Activated CD4-positive, CD25-positive, alpha-beta regulatory T cell treated with anti-CD3 and anti-CD28 coated beads, Interleukin-2, amount 50 U/mL, for 72 hours (primary cell): Measurements from ENCODE around the gene CYP19A1.

Source experiments
- DNase-seq: peaks from one replicate; pipeline ENCODE4 v3.0.0; 2021

Gene CYP19A1

DNA sequence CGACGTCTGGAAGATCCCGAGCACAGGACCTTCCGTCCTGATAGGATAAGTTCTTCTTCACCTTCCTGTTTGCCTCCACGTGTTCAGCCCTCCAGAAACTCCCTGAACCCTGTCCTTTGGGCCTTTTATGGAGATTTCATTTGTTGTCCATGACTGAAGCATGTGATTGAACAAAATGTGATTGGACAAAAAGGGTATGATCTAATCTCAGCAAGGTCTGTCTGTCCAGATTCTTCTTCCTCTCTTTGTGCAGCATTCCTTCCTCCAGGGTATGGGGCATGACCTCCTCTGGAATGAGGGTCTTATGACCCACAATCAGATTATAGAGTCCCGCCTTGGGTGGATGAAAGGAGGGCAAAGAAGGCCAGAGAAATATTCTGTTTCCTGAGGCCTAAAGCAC is at the start of gene CYP19A1:
Gene CYP19A1 (minus strand): TSS at position 101 of the 400 bp plus-strand sequence. CDS start 95,684 bp downstream, outside the sequence.
- DNase-seq: no peak

DNA sequence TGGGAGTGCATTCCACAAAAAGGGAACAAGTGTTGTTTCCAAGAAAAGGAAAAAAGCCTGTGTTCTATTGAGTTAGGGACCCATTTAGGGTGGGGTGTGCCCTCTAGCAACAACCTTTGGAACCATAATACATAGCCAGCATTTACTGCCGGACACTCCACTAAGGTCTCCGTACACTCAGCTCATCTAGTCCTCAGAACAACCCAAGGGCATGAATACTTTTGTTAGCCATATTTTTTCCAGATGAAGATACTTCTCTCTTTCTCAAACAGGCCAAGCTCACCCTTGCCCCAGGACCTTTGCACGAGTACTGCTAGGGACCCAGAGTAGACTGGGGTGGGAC is 49.3 kb upstream of the CYP19A1 start:
- no peak for DNase-seq

DNA sequence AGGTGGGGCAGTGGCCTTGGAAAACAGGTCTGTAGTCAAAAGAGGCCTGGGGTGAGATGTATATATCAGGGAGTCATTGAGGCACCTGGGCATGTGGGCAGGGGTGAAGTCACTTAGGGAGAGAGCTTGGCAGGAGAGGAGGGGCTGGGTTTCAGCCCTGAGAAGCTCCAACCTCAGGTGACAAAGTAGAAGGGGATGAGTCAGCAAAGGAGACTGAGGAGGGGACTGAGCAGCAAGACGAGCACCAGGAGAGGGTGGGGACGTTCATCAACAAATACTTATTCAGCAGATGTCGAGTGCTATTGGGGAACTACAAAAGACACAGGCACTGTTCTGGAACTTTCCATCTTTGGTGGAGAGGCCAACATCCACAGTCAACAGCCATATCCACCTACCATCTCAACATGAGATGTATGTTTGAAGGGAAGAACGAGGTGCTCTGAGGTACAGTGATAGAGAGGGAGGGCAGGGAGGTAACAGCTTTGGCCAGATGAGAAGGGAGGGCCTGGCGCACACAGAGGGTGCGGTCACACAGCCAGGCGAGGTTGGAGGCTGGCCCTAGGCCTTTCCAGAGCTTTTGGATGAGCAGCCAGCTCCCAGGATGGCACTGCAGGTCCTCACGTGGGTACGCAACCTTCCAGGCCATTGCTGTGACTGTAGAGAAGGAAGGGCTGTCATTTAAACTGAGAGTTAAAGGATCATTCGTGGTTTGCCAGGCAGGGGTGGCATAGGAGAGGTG is 48.7 kb upstream of the CYP19A1 start:
- no peak for DNase-seq

DNA sequence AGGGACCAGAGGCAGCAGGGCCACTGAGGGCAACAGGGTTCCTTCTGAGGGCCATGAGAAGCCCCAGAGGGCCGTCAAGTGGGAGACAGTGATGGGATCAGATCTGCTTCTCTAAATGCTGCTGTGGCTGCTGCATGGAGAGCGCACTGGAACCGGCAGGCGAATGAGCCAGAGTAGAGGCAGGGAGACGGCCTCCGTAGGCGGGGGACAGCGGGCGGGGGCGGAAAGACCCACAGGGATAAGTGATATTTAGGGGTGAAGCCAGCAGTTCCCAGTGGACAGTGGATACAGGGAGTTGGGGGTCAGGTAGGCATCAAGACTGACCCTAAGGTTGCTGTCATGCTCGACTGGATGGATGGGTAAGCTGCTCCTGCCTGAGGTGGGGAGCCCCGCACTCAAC is 48.1 kb upstream of the CYP19A1 start:
- DNase-seq: no peak

DNA sequence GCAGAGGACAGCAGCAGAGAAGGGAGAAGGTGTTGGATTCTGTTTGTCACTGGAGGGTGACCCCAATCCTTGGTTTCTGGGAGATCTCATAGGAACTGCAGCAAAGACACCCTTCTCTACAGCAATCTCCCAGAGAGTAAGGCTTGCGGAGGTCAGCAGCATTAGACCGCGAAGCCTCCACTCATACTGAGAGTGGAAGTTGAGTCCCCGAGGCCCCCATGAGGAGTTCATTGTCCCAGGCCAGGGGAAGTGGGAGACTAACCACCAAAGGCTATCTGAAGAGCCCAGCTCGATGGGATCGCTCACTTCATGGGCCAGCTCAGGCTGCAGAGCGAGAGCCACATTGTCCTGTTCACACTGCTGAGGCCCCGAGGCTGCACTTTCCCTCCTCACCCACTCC is 47.6 kb upstream of the CYP19A1 start:
- no peak for DNase-seq

DNA sequence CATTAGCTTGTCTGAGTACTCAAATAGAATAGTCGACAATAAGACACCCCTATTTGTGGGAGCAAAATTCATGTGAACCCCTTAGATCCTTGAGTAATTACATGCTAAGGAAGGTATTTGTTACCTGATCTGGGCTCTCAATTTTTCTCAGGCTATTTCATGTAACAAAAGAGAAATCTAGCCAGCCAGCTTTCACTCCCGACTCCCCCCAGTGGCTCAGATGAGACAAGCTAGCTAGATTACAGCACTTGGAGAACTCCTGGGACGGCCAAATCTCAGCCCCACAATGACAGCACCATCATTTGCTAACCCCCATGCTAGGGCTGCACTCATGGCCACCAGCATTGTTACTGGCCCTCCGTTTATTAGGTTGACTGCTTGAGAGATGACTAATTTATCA is 44.4 kb upstream of the CYP19A1 start:
- no peak for DNase-seq

DNA sequence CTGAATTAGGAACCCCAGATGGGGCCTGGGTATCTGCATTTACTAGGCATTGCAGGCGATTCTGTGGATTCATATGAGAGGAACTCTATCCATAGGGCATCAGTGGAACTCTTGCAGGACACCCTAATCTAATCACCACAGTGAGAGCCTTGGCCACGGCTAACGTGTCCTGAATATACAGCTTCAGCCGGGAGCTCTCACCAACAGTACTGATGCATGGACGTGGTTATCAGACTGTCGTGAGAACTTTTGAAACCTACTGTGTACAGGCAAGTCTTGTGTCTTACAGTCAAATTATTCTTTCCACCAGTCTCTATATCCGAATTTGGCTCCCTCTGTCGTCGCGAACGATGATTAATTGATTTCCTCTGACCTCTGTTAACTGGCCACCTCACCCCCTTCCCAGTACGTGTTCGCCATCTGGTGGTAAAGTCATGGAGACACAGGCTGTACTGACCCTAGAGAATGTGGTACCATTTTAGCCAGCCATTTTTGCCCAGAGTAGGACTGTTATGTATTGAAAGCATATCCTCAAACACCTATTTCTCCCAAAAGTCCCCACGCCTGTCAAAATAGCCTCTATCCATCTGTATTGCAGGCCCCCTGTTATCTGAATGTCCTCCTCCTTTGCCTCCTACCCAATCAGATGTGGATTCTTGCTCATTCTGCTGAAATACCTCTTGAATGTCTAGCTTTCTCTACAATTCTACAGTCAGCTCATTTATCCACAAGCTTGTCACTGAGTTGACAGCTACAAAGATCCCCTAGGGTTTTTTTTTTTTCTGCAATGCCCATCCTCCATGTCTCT is 42.8 kb upstream of the CYP19A1 start:
- no peak for DNase-seq

DNA sequence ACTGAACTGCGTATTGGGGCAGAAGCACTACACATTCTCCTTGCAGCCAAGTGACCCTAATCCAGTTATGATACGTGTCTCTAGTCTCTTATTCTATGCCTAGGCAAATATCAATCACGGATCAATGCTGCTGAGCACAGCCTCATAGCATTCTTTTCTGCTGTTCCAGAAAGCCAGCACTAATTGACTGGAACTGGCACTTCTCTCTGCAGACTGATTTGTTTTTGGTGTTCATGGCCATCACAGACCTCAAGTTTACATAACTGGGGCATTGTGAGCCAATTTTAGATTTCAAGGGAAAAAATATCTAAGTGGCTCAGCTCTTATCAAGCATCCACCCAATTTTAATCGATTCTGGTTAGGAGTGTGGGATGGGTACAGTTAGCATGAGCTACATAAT is 41.0 kb upstream of the CYP19A1 start:
- no peak for DNase-seq

DNA sequence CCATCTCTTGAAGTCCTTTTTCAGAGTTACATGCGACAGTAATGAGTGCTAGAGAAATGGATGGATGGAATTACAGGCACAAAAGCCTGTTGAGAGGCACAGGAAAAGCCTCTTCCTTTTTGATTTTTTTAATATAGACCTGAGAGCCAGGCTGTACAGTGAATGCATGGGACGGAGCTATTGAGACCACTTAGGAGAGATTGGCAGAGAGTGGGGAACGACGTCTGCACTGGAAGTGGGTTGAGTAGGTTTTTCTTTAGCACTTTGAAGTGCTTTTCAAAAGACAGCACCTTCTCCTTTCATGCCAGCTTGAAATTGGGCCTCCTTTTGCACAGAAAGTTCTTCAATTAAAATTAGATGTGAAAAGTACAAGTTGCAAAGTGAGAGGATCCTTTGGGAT is 40.0 kb upstream of the CYP19A1 start:
- DNase-seq: no peak

DNA sequence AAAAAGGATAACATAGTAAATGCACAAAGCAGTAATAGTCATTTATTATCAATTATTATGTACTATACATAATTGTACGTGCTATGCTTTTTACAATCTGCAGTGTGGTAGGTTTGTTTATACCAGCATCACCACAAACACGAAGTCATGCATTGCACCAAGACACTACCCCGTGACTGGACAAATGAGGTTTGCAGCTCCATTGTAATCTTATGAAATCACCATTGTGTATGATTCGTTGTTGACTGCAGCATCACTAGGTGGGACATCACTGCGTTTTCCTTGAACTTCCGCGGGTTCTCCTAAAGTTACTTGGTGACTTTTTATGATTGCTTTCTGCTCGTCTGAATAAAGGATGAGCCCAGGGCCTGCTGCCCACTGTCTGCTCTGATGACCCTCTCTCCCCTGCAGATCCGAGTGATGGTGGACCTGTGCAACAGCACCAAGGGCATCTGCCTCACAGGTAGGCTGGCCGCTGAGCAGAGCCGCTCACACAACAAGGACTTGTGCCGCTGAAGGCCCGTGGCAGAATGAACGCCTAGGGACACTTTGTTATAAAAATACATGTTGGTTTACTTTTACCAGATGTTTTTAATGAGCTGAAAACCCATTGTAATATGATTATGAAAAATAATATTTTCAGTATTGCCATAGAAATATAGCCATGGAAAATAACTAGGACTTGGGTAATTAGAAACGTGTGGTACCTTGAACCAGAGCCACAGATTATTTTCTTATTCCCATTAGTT is 38.8 kb upstream of the CYP19A1 start:
- DNase-seq: no peak

DNA sequence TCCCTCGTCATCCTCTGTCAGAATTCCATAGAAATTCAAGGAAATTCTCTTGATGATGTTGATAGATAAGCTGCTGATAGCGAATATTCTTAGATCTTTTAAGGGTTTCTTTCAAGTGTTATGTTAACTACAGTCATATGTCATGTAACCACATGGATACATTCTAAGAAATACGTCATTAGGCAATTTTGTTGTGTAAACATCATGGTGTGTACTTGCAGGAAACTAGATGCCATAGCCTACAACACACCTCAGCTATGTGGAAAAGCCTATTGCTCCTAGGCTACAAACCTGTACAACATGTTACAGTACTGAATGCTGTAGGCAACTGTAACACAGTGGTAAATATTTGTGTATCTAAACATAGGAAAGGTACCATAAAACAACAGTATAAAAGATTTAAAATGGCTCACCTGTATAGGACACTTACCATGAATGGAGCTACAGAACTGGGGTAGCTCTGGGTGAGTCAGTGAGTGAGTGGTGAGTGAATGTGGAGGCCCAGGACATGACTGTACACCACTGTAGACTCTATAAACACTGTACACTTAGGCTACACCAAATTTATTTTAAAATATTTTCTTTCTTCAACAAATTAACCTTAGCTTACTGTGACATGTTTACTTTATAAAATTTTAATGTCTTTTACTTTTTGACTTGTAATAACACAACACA is 37.7 kb upstream of the CYP19A1 start:
- DNase-seq: no peak

DNA sequence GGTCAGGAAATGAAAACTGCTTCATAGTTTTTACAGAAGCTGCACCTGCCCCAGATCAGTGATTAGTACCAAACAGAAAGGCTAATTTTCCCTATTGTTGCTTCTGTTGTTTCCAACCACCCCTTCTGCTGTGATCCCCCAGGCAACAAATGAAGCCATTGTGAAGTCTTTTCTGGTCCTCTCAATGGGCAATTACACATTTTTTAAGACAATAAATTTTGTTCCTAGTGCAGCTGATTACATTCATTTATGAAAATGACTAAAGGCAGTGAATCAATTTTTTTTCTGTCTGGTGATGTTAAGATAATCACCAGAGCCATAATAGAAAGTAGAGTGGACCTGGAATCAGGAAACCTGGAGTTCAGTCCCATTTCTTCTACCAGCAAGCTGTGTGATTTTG is 35.7 kb upstream of the CYP19A1 start:
- no peak for DNase-seq

DNA sequence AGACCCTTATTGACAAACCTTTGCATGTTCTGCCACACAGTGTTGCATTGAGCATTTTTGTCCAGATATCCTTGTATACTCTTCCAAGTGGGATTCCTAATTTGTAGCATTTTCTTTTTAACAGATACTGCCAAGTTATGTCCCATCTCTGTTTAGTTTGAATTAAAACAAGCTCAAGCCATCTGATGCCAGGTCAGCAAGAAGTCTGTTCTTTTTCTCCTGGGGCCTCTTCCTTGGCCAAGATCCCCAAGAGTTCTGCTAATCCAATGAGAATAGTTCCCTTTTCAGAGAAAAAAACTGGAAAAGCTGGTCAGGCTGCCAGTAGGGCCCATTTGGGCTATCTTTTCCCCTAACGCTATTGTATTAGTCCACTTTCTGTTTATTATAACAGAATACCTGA is 32.9 kb upstream of the CYP19A1 start:
- DNase-seq: no peak

DNA sequence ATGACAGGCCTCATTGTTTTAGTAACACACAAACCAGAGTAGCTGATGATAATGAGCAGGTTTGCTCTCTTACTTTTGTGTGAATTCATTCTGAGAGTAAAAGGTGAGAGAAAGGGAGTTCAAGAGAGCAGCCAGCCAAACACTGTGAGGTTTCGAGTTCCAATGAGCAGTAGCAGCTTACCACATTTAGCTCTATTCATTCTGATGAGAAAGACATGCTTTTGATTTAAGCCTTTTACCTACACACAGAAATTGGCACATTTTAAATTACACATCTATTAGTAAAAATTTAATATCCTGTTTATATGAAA is 31.0 kb upstream of the CYP19A1 start:
- no peak for DNase-seq

DNA sequence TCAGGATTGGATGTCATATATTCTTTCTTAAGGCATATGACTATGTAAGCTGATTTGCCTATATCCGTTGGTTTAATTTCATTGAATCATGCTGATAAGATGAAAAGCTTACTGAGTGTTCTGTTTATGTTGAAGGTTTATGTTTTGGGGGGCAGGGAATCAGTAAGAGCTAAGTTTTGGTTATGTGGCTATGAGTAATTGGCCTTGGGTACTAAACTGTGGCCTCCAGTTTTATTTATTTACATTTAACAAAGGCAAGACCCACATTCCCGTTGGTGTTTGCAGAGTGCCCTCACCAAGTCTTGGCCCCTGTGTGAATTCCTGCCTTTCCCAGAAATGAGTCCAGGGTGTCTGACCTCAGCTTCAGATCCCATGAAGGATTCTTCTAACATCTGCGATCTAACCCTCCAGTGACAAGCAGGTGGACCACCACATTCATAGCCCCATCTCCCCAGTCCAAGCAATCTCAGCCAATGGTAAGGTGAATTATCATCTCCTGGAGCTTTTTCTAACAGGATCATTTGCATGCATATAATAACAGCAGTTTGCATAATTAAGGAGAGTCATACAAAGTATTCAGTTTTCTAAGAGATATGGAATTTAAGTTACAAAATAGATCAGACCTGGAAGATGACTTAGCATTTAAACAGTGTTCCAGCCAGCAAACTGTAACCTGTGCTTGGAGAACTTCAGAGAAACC is 30.5 kb upstream of the CYP19A1 start:
- no peak for DNase-seq

DNA sequence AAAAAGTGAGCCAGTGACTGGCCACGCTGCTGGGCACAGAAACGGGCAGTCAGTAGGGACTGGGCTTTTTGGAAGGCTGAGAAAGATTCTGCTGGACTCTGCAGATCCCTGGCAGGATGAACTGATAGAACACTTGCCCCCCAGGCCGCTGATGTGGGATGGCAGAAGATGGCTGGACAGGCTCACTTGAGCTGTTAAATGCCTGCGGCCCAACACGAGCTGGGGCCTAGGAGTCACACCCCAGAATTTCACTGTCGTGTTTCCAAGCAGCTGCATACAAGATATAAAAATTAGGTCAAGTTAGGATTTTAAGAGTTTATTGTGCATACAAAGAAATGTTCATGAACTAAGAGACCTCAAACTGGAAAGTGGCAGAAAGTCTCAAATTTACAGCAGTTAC is 29.9 kb upstream of the CYP19A1 start:
- no peak for DNase-seq

DNA sequence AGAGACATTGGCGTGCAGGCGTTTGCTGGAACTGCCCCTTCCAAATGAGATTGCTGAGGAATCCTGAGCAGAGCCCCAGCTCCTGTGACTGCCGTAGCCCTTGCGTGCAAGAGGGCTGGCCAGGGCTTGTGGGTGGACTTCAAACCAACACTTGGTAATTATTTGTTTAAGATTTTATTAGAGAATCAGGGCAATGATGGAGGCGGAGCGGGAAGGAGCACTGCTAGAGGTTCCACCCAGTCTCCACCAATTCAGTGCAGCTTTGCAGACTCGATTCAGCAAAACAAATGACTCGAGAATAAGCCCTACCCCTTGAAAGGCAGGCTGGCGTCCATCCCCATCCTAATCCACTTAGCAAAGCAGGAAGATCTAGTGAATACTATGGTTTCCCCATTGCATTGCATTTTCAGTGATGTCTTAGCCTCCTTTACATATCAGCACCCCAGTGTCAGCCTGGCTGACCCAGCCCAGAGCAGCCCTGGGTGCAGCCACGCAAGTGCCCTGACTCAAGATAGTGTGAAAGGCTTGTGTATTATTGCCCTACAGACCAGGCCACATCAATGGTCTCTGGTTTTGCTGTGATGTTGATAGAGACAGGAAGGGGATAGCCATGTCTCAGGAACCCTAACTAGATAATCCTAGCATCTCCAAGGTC is 29.1 kb upstream of the CYP19A1 start:
- no peak for DNase-seq

DNA sequence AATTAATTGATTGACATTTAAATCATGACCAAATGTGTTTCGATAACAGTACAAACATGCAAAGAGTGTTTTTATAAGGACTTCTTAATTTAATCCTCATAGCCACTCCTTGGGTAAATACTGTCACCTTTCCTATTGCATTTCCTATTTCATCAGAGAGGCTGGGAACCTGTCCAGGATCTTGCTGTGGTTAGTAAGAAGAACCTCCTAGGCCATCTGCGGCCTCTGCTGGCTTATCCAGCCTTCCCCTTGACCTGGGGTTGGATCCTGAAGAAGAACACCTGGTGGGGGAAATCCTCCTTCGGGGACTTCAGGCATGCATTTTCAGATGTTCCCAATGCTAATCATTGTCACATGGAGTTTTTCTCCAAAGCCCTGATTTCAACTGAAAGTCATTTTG is 28.5 kb upstream of the CYP19A1 start:
- DNase-seq: no peak

DNA sequence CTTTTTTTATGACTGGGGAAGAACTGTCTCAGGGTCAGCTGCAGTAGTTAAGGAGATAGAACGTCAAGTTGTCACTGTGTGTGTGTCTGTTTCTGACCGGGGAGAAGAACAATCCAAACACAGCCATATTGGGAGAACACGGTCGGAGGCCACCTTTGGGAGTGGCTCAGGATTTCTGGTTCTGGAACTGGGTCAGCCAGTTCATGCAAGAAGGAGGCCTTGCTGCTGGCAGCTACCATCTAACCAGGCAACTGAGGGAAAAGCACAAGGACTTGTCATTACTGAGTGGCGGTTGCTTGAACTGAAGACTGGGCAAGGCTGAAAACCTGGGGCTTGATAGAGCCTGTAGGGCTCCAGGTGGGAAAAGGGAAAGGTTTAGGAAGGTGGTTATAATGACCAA is 27.7 kb upstream of the CYP19A1 start:
- no peak for DNase-seq

DNA sequence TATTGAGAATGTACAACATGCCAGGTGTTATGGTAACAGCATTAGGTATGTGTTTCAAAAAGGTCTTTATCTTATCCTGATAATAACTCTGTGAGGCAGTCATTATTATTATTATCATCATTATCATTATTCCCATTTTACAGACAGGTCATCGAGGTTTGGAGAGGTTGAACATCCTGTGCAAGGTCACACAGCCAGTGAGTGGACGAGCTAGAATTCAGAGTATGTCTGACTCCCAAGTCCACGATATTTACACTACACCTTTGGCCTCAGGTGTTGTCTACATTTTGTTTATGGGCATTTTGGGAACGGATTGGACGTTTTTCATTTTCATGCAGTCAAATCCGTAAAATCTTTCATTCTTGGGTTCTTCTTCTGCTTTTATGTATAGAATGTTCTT is 27.0 kb upstream of the CYP19A1 start:
- DNase-seq: no peak

DNA sequence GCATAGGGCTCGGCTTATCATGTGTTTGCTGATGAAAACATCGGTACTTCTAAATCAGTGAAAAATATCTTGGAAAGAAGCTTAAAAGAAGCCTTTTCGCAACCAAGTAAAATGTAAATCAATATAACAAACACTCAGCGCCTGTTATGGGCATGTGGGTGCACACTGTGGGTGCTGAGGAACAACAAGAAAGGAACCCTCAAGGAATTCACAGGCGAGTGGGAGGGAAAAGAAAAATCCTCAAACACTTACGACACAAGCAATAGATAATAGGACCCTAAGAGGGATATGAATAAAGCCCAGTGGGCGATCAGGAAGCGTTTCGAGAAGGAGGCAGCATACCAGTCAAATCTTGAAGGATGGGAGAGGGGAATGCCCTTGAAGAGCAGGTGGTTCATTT is 25.0 kb upstream of the CYP19A1 start:
- no peak for DNase-seq

DNA sequence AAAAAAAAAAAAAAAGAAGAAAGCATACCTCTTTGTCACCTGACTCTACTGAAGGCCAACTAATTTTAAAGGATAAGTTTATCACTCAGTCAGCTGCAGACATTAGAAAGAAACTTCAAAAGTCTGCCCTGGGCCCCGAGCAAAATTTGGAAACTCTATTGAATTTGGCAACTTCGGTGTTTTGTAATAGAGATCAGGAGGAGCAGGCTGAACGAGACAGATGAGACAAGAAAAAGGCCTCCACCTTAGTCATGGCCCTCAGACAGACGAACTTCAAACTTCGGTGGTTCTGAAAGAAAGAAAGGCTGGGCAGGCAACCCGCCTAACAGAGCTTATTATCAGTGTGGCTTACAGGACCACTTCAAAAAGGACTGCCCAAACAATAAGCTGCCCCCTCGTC is 21.6 kb upstream of the CYP19A1 start:
- DNase-seq: no peak
